Measurements from ENCODE around the gene TCF7L1.

The TCF7L1 gene

DNA sequence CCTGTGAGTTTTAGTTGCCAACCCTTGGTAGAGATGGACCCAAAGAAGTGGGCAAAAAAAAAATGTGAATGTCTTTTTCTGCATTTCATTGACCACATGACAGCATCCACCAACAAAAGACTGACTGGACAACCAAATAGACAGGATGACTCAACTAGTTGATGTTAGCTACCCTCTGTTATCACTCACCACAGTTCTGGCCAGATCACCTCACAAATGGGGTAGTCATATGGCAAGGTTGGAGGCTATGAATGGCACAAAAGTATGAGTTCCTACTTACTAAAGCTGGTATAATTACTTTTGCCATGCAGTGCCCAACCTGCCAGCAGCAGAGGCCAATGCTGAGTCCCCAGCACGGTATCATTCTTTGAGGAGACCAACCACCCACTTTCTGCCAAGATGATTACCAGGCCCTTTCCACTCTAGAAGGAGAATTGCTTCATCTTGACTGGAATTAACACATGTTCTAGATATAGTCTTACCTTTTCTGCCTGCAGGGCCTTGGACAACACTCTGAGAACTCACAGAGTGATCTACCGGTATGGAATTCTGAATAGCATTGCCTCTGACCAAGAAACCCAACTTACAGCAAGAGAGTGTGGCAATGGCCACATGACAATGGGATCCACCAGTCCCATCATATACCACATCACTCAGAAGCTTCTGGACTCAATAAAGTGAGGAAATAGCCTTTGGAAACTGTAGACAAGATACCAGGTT is 20.1 kb upstream of the TCF7L1 start:
- Histone ChIP-seq H3K9me3 (ENCODE audit: insufficient read depth, low read length) (no peaks in the 10 kb centered on the region), H3K36me3 (replicated peaks; ENCODE audit: low read depth, low read length) (no peaks in the 10 kb centered on the region), H4K20me1 (ENCODE audit: insufficient read depth, low read length) (no peaks in the 10 kb centered on the region), H3K27me3 (ENCODE audit: low read depth, low read length) (no peaks in the 10 kb centered on the region), H3K79me2 (ENCODE audit: low read length) (no peaks in the 10 kb centered on the region), H2AFZ (ENCODE audit: low read depth, low read length) (no peak overlapping the region), H3K4me3 (ENCODE audit: low read length) (no peak overlapping the region), H3K4me2 (ENCODE audit: low read length) (no peak overlapping the region), H3K27ac (ENCODE audit: low read length) (no peak overlapping the region), H3K4me1 (ENCODE audit: low read length) (peaks cover 15% of the 10 kb centered on the region), H3K9ac (ENCODE audit: low read length) (no peak overlapping the region)
- no peak for TF ChIP-seq EZH2phosphoT487 (IDR thresholded peaks at IDR 0.05; ENCODE audit: low read depth)
- TF ChIP-seq, protein P1, sequence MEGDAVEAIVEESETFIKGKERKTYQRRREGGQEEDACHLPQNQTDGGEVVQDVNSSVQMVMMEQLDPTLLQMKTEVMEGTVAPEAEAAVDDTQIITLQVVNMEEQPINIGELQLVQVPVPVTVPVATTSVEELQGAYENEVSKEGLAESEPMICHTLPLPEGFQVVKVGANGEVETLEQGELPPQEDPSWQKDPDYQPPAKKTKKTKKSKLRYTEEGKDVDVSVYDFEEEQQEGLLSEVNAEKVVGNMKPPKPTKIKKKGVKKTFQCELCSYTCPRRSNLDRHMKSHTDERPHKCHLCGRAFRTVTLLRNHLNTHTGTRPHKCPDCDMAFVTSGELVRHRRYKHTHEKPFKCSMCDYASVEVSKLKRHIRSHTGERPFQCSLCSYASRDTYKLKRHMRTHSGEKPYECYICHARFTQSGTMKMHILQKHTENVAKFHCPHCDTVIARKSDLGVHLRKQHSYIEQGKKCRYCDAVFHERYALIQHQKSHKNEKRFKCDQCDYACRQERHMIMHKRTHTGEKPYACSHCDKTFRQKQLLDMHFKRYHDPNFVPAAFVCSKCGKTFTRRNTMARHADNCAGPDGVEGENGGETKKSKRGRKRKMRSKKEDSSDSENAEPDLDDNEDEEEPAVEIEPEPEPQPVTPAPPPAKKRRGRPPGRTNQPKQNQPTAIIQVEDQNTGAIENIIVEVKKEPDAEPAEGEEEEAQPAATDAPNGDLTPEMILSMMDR (IDR thresholded peaks at IDR 0.05; ENCODE audit: low read depth, low read length): no peak

DNA sequence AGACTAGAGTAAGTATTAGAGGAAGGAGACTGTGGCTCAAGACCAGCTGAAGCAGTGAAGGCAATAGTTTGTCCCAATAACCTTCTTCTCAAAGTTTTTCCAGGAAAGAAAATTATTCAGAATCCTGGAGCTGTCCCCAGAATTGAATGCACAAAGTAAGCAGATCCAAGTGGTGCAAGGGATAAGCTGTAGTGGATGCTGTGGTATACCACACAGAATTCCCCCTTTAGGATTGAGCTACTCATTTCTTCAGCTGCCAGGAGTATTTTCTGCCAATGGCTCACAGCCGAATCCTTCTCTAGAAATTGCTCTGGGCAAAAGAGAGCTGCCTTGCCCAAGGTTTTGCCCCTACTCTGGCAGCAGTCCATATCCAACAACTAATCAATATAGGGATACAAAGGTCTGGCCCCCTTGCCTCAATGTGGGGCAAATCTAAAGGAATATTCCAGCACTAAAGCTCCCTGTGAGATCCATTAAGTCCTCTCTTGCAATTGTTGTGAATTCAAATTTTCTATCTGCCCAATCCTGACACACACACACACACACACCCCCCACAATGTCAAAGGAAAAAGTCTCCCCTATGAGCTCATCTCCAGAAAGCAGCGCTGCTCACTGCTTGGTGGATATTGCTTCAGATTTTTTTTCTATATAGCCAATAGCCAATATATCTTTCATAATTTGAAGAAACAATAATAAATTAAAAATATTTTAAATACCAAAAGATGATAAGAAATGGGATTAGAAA is 18.4 kb upstream of the TCF7L1 start:
- no peak for TF ChIP-seq EZH2phosphoT487 (IDR thresholded peaks at IDR 0.05; ENCODE audit: low read depth)
- TF ChIP-seq, protein P1 (IDR thresholded peaks at IDR 0.05; ENCODE audit: low read depth, low read length): no peak
- no peak overlapping the region for H3K9ac ChIP-seq (ENCODE audit: low read length)
- no peak overlapping the region for H2AFZ ChIP-seq (ENCODE audit: low read depth, low read length)
- H3K9me3 ChIP-seq (ENCODE audit: insufficient read depth, low read length): no peaks in the 10 kb centered on the region
- no peaks in the 10 kb centered on the region for H3K36me3 ChIP-seq (replicated peaks; ENCODE audit: low read depth, low read length)
- H3K4me3 ChIP-seq (ENCODE audit: low read length): no peak overlapping the region
- H3K27ac ChIP-seq (ENCODE audit: low read length): no peak overlapping the region
- H3K27me3 ChIP-seq (ENCODE audit: low read depth, low read length): no peaks in the 10 kb centered on the region
- H4K20me1 ChIP-seq (ENCODE audit: insufficient read depth, low read length): no peaks in the 10 kb centered on the region
- peaks cover 15% of the 10 kb centered on the region for H3K4me1 ChIP-seq (ENCODE audit: low read length)
- H3K4me2 ChIP-seq (ENCODE audit: low read length): no peak overlapping the region
- H3K79me2 ChIP-seq (ENCODE audit: low read length): no peaks in the 10 kb centered on the region

DNA sequence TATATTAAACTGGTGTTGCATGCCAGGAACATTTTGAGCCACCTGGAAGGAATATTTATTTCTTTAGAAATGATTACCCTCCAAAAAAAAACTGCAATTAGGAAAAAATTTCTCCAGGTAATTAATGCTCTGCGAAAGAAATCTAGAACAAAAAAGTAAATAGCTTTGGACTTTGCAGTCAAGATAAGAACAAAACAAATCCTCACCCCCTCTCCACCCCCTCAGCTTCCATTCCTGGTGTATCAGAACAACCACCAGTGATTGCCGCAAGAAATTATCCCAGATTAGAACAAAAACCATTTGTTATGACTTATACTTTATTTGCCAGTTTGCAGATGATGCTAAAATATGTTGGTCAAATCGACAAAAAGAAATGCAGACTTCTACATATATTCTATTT is 17.0 kb upstream of the TCF7L1 start:
- peak overlapping the region; percentile 34; the same call in 1 of the 2 replicates for H3K4me2 ChIP-seq (ENCODE audit: low read length)
- H3K79me2 ChIP-seq (ENCODE audit: low read length): no peaks in the 10 kb centered on the region
- H3K9me3 ChIP-seq (ENCODE audit: insufficient read depth, low read length): no peaks in the 10 kb centered on the region
- H4K20me1 ChIP-seq (ENCODE audit: insufficient read depth, low read length): no peaks in the 10 kb centered on the region
- no peak for TF ChIP-seq EZH2phosphoT487 (IDR thresholded peaks at IDR 0.05; ENCODE audit: low read depth)
- TF ChIP-seq, protein P1 (IDR thresholded peaks at IDR 0.05; ENCODE audit: low read depth, low read length): no peak
- H3K9ac ChIP-seq (ENCODE audit: low read length): no peak overlapping the region
- H3K27ac ChIP-seq (ENCODE audit: low read length): no peak overlapping the region
- H3K27me3 ChIP-seq (ENCODE audit: low read depth, low read length): no peaks in the 10 kb centered on the region
- no peak overlapping the region for H3K4me3 ChIP-seq (ENCODE audit: low read length)
- peaks cover 15% of the 10 kb centered on the region for H3K4me1 ChIP-seq (ENCODE audit: low read length)
- H3K36me3 ChIP-seq (replicated peaks; ENCODE audit: low read depth, low read length): no peaks in the 10 kb centered on the region
- no peak overlapping the region for H2AFZ ChIP-seq (ENCODE audit: low read depth, low read length)

DNA sequence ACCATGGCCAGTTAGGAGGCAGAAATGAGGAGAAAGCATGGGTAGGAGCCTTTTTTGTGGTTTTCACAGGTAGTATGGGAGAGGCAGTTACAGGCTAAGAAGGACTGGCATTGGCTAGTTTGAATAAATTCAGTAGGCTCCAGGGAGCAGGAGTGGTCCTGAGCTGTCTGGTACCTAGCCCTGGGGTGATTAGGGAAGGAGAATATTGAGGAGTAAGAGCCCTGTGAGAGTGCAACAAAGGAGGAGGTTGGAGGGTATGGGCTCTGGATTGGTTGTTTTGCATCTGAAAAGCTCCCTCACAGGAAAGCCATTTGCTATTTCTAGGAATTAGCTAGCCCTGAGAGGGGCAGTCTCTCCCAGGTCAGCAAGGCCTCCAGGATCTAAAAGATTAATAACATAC is 13.3 kb upstream of the TCF7L1 start:
- Histone ChIP-seq H3K27ac (ENCODE audit: low read length) (no peak overlapping the region), H3K4me1 (ENCODE audit: low read length) (peaks cover 15% of the 10 kb centered on the region), H3K9me3 (ENCODE audit: insufficient read depth, low read length) (no peaks in the 10 kb centered on the region), H3K4me2 (ENCODE audit: low read length) (no peak overlapping the region), H2AFZ (ENCODE audit: low read depth, low read length) (no peak overlapping the region), H3K36me3 (replicated peaks; ENCODE audit: low read depth, low read length) (no peaks in the 10 kb centered on the region), H4K20me1 (ENCODE audit: insufficient read depth, low read length) (no peaks in the 10 kb centered on the region), H3K9ac (ENCODE audit: low read length) (no peak overlapping the region), H3K27me3 (ENCODE audit: low read depth, low read length) (no peaks in the 10 kb centered on the region), H3K4me3 (ENCODE audit: low read length) (no peak overlapping the region), H3K79me2 (ENCODE audit: low read length) (no peaks in the 10 kb centered on the region)
- no peak for TF ChIP-seq EZH2phosphoT487 (IDR thresholded peaks at IDR 0.05; ENCODE audit: low read depth)
- TF ChIP-seq, protein P1 (IDR thresholded peaks at IDR 0.05; ENCODE audit: low read depth, low read length): no peak
